ENCODE measurements around the gene PLK3.
"Not testable (repeated sequence)": the region's sequence is repeated elsewhere in the genome, so short reads cannot be mapped to it uniquely, and the experiment has no call there.

Gene PLK3
- 31.5 to 396 (median 135) reads per million in 18 experiments for total RNA-seq

- peak; percentile 97 to 98 for DNase-seq
Observed at GRCh38 chr1:44799770-44800584, at the start of gene PLK3. PLK3 (plus strand) TSS chr1:44800377; CDS start chr1:44800464, 87 bp downstream.

- no peak for DNase-seq
Observed at GRCh38 chr1:44757420-44757819, 42.8 kb upstream of the PLK3 start.

- DNase-seq, result no peak
Observed at GRCh38 chr1:44759077-44759476, 41.1 kb upstream of the PLK3 start.

GRCh38 chr1:44760876-44761275 is 39.3 kb upstream of the PLK3 start:
- no peak for DNase-seq

- DNase-seq, result not testable (repeated sequence)
Observed at GRCh38 chr1:44766421-44766820, 33.8 kb upstream of the PLK3 start.

- peak; percentile 95 for DNase-seq
Observed at GRCh38 chr1:44775078-44775929, 24.9 kb upstream of the PLK3 start, which contains the start of gene RPS8. RPS8 (plus strand) TSS chr1:44775540; CDS start chr1:44775597, 57 bp downstream.

- DNase-seq, result peak; percentile 24 to 60
Observed at GRCh38 chr1:44775930-44776729, 24.0 kb upstream of the PLK3 start.

GRCh38 chr1:44776730-44777068 is 23.5 kb upstream of the PLK3 start:
- DNase-seq, result no peak

GRCh38 chr1:44777547-44777946 is 22.6 kb upstream of the PLK3 start:
- DNase-seq, result no peak

- peak; percentile 72 to 87 for DNase-seq
Observed at GRCh38 chr1:44777969-44778635, 22.1 kb upstream of the PLK3 start.

- DNase-seq, result no peak
Observed at GRCh38 chr1:44778705-44779576, 21.2 kb upstream of the PLK3 start.

- DNase-seq, result no peak
Observed at GRCh38 chr1:44780583-44781121, 19.5 kb upstream of the PLK3 start.

GRCh38 chr1:44783697-44784093 is 16.5 kb upstream of the PLK3 start:
- no peak for DNase-seq

GRCh38 chr1:44784094-44785028 is 15.8 kb upstream of the PLK3 start:
- DNase-seq, result no peak

- DNase-seq, result no peak
Observed at GRCh38 chr1:44785029-44785380, 15.2 kb upstream of the PLK3 start.

GRCh38 chr1:44785501-44786137 is 14.6 kb upstream of the PLK3 start:
- no peak for DNase-seq

- peak; percentile 48 to 51 for DNase-seq
Observed at GRCh38 chr1:44786138-44786840, 13.9 kb upstream of the PLK3 start.

- no peak for DNase-seq
Observed at GRCh38 chr1:44786841-44787426, 13.2 kb upstream of the PLK3 start.
